ENCODE data around the gene SMAD6. TPM values are rescaled to one million over a fixed set of nuclear protein-coding genes. Genes with fewer than 3 reads are reported as not detected.

SMAD6 gene
- total RNA-seq (2014; rRNA removed), result 2.4 and 3.3 TPM in 2 replicates
- polyA plus RNA-seq (2012), result 1.5 TPM

DNA sequence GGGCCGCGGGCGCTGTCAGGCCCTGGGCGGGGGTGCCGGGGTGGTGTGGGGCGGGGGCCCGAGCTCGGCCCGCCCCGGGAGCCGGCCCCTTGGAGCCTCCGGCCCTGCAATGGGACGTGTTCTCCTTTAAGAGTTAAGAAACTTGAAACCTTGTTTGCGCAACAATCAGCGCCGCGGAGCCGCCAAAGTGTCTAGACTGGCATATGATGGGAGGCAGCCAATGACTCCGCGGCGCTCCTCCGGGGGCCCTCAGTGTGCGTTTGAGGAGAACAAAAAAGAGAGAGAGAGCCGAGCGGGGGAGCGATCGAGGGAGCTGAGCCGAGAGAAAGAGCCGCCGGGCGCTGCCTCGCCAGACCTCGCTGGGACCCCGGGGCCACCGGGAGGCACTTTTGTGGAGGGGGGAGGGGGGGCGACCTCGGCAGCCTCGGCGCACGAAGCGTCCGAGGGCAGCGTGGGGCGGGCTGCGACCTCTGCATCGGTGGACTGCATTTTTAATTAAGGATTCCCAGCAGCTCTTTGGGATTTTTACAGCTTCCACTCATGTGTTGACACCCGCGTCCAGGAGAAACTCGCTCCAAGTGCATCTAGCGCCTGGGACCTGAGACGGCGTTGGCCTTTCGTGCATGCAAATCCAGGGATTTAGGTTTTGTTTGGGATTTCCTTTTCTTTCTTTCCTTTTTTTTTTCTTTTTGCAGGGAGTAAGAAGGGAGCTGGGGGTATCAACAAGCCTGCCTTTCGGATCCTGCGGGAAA is at the start of gene SMAD6:
Gene SMAD6 (plus strand): TSS at position 202 of the 752 bp plus-strand sequence. CDS start 1,023 bp downstream, outside the sequence.
- DNase-seq (ENCODE audit: low read depth), result peak; percentile 97

DNA sequence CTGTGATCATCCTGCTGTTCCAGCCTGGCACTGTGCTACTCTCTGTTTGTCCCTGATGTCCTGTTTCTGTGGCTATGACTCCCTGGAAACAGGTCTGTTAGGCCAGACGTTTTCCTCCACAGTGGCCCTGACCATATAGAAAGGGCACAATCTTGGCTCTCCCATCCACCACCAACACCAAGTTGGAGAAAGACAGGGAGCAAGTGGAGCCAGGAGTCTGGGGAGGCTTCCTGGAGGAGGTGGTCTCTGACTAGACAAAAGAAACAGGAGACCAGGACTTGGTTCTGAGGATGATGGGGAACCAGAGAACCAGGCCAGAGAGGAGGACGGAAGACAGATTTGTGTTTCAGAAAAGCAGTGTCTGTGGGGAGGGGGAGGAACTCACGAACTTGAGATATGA is 49.2 kb upstream of the SMAD6 start:
- no peak for DNase-seq (ENCODE audit: low read depth)

DNA sequence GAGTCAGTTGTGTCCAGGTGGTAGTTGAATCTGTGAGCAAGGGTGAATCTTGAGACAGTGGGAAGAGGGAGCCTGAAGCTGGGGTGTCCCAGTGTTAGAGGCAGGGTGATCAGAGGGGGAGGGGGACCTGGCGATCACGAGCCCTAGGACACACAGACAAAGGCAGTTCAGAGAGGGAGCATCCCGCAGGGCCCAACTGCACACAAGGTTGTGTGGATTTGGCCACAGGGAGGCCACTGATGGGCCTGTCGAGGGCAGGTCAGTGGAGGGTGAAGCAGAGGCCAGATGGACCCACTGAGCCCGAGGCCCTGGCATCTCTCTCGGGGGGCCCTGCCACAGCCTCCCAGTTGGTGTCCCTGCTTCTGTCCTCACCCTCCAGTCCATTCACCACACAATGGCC is 48.6 kb upstream of the SMAD6 start:
- no peak for DNase-seq (ENCODE audit: low read depth)

DNA sequence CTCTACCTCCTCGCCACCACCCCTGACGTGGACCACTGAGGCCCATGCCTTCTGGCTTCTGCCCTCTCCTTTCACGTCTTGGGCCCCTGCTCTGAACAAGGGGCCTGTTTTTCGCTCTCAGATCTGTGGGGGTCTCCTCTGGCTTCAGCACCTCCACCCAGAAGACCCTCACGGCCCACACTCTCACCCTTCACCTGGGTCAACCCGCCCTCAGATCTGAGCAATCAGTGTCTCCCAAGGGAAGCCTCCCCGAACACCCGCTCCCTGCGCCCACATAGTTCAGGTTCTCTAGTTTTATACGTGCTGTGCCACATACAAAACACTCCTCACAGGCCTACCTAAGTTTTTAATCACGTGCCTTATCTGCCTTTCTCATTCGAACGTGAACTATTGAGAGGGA is 48.2 kb upstream of the SMAD6 start:
- DNase-seq (ENCODE audit: low read depth), result no peak

DNA sequence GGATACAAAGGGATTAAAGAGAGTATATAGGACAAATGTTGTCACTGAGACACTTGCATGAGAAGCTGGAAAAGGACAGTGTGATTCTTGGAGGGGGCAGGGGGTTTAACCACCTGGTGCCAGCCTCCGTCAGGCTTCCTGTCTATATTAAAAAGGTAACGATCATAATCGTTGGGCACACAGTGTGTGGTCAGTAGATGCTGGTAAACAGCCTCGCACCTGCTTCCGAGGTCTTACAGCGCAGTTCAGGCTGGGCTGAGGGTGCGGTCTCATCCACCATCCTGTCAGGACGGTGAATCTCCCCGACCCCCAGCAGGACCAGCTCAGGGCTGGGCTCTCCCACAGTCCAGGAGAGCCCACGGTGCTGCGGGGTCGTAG is 47.7 kb upstream of the SMAD6 start:
- DNase-seq (ENCODE audit: low read depth), result no peak

DNA sequence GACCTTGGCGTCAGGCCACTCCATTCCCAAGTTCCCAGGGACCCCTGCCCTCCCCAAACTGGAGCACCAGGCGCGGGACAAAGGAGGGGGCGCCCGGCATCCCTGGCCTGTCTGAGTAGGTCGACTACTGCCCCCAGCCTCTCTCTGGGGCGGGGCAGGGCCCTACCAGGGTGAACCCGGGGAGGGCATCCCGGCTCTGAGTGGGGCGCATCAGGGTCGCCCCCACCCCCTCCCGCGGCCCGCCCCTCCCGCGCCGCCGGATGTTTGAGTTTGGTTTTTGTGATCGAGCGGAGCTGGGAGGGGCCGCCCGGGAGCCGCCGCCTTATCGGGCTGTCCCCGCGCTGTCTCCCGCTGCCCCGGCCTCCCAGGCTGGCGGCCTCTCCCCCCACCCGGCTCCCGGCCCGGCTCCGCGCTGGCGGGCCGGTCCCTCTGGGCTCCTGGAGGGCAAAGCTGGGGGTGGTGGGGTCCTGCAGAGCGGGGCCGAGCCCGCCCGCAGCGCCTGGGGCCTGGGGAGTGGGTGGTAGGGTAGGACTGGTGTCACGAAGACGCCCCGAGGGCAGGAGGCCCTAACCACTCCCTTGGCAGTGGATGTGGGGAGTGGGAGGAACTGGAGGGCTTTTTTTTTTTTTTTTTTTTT is 47.2 kb upstream of the SMAD6 start:
- no peak for DNase-seq (ENCODE audit: low read depth)

DNA sequence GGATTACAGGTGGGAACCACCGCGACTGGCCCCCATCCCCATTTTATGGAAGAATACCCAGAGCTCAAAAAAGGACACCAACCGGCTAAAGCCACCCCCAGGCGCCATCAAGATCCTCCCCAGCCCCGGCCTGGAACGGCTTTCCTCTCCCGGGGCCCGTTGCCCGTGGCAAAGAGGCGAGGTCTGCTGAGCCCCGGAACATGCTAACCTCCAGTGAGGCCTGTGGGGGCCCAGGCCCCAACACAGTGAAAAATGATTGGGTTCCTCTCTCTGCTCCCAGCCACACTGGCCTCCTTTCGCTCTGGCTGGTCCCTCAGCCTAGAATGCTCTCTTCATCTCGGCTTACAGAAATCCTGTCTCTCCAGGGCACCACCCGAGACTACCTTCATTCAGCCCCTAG is 46.5 kb upstream of the SMAD6 start:
- no peak for DNase-seq (ENCODE audit: low read depth)

DNA sequence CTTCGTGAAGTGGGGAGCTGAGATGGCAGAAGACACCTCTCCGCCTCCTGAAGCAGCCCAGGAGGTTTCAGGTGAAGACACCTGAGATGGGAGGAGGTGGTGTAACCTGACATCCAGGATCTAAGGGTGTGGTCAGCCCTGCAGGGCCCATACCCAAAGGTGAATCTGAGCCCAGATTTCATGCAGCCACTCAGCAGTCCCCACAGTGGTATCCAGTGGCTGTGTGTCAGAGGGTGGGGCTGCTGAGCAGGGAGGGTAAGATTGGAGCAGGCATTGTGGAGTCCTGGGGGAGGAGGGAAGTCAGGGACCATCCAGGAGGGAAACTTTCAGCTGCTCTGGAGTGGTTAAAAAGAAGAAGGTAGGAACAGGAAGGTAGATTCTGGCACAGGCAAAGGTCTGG is 46.0 kb upstream of the SMAD6 start:
- no peak for DNase-seq (ENCODE audit: low read depth)

DNA sequence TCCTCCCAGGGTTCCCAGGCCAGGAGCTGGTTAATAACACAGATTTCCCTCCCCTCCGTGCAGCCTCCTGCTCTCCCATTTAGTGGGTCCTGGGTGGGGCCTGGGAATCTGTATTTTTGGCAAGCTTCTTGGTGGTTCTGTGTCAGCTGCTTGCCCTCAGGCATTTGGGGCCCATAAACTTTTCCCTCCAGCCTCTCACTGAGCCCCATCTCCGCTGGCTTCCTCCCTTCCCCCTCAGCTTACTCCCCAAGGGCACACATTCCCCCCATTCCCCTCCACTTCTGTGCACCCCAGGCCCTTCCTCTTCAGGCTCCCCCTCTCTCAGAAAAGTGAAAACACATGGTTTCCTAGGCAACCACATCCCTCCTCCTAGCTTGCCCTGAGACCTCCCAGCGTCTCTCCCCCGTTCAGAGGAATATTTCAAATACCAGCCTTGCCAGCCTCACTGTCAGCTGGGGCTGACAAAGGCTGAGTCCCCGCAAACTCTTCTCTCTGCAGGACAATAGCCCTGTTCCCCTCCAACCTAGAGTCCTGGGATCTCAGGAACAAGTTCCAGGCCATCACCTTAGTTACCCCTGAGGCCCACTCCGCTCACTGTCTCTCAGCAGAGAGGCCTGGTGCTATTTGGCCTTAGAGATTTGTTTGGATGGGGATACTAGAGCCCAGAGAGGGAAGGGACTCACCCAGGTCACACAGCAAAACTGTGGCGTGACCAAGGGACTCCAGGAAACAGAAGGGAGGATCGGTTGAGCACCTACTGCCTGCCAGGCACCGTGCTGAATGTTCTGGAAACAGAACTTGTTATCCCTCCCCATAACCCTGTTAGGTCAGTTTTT is 44.6 kb upstream of the SMAD6 start:
- DNase-seq (ENCODE audit: low read depth), result no peak

DNA sequence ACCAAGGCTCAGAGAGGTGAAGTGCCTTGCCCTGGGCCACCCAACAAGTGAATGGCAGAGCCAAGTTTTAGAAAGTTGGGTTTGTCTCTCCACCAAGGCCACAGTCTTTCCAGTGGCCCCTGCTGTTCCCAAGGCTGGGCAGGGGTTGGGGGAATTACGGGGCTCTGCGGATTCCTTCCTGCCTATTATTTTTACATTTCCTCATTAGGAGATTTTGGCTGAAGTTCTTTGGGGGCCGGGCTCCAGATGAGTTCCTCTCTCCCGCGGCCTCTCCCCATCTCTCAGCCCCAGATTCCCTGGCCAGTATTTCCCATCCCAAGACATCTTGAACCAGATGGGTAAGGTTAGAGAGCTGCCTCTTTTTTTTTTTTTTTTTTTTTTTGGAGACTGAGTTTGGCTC is 44.0 kb upstream of the SMAD6 start:
- DNase-seq (ENCODE audit: low read depth), result no peak

DNA sequence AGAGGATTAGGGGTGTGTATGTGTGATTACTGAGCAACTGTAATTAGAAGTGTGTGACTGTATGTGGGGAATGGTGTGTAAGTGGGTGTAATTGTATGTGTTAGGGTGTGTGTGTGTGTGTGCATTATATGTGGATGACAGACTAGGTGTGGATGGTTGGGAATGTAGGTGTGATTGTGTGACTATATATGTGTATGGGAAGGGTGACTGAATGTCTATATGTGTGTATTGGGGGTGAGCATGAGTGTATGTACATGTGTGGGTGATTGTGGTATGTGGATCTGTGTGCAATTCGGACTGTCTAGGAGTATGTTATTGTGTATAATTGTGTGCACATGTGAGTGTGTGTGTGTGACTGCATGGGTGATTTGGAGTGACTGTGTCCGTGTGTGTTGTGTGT is 43.2 kb upstream of the SMAD6 start:
- DNase-seq (ENCODE audit: low read depth), result no peak

DNA sequence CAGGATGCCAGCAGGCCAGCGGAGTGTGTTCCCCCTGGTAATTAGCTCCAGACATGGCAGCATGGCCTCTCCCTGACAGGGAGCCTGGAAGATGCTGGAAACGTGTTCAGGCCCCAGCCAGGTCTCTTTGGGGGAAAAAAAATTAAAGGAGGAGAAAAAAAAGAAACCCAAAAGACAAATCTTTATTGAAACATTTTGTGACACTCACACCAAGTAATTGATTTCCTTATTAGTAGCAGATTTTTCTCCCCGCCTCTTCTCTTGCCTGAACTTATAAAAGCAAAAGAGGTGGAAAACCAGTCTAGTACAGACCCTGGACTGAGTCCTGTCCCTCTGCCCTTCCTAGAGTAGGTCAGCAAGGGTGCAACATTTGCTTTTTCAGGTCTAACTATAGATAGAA is 42.7 kb upstream of the SMAD6 start:
- DNase-seq (ENCODE audit: low read depth), result no peak

DNA sequence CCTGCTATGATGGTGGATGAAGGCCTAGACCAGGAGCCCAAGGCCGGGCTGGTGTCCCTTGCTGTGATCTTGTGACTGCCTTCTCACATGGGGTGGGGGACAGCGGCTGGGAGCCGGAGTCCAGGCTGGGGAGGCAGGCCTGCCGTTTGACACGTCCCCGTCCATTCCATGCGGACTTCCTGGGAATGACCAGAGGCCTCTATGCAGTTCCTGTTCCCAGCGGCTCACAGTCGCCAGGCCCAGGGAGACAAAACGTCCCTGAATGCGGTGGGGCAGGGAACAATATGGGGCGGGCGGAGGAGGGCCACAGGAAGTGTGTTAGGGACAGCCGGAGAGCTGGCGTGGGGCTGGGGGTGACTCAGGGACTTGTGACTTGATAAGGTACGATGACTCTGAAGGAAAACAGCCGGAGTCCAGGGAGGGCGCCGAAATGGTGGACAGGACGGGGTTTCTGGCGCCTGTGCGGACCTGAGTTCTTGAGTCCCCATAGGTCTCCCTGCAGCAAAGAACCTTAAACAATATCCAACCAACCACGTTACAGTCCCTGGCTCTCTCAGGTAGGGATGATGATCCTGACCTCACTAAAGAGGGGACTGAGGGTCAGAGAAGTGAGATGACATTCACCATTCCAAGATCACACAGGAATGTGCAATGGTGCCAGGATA is 40.5 kb upstream of the SMAD6 start:
- DNase-seq (ENCODE audit: low read depth), result no peak

DNA sequence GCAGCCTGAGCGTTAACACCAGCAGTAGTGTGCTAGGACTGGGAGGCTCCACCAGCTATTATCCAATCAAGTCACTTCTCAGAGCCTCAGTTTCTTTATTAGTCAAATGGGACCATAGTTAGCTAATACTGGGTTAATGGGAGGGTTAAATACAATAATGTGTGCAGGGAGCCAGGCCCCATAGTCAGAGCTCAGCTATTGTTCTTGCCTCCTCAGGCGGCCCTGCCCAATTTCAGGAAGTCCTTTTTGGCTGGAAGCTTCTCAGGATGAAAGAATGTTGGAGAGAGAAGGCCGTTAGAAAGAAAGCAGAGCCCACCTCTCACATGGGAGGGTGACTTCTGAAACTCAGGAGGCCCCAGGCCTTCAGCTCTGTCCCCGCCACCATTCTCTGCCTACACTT is 39.5 kb upstream of the SMAD6 start:
- no peak for DNase-seq (ENCODE audit: low read depth)

DNA sequence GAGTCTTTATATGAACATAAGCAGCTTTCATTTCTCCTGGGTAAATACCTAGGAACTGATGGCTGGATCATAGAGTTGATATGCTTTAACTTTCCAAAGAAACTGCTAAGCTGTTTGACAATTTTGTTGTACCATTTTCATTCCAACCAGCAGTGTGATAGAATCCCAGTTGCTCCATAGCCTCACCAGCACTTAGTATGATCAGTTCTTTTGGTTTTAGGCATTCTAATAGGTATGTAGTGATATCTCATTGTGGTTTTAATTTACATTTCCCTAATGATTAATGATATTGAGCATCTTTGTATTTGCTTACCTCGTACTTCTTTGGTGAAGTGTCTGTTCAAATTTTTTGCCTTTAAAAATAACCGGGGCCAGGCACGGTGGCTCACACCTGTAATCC is 38.4 kb upstream of the SMAD6 start:
- no peak for DNase-seq (ENCODE audit: low read depth)

DNA sequence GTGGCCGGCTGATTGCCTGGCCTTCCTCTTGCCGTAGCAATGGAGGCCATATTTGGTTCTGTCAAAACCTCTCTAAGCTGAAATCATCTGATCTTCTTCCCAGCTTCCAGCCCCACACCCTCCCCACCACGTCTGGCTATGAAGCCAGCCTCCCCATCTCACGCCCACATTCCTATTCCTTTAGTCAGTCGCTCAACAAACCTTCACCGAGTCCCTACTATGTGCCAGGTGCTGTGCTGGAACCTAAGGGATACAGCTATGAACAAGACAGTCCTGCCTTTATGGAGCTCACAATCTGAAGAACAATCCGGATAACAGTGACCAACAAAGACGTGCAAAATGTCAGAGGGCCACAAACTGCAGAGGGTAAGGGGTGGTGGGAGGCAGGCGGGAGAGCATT is 31.9 kb upstream of the SMAD6 start:
- no peak for DNase-seq (ENCODE audit: low read depth)

DNA sequence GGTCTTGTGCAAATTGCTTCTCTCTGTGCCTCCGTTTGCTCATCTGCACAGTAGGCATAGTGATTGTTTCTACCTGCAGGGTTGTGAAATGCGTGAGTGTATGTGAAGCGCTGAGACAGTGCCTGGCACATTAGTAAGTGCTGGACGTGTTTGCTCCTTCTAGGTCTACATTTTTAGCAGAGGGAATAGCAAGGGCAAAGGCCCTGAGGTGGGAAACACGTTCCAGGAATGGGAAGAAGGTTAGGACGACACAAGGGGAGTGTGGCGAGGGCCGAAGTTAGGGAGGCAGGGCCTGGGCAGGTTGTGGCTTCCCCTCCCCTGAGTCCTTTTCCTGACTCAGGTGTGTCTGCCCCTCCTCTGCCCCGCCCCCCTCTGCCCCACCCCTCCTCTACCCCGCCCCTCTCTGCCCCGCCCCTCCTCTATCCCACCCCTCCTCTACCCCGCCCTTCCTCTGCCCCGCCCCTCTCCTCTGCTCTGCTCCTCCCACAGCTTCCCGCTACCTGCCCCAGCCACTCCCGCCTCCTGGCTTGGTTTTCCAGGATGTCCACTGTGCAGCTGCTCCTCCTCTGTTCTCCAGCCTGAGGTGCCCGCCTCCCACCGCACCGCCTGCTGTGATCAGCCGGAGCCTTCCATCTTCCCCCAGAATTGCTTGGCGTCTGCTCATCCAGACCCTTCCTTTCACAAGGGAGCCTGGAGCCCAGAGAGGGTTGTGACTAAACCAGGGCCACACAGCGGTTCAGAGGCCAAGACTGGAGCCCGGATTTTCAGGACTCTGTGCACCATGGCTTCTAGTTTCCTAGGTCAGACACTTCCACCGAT is 31.1 kb upstream of the SMAD6 start:
- no peak for DNase-seq (ENCODE audit: low read depth)

DNA sequence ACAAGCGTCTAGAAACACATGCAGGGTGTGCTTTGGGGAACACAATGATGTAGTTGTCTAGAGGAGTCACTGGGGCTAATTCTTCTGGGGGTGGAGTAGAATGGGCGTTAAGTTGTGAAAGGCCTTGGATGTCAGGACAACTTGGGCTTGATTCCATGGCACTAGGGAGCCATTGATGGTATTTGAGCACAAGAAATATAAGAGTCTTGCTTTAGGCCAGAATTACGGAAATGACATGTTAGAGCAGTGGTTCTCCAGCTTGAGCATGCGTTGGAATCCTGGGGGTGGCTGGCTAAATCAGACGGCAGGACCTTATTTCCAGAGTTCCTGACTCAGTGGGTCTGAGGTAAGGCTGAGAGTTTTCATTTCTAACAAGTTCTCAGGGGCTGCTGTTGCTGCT is 29.2 kb upstream of the SMAD6 start:
- DNase-seq (ENCODE audit: low read depth), result no peak

DNA sequence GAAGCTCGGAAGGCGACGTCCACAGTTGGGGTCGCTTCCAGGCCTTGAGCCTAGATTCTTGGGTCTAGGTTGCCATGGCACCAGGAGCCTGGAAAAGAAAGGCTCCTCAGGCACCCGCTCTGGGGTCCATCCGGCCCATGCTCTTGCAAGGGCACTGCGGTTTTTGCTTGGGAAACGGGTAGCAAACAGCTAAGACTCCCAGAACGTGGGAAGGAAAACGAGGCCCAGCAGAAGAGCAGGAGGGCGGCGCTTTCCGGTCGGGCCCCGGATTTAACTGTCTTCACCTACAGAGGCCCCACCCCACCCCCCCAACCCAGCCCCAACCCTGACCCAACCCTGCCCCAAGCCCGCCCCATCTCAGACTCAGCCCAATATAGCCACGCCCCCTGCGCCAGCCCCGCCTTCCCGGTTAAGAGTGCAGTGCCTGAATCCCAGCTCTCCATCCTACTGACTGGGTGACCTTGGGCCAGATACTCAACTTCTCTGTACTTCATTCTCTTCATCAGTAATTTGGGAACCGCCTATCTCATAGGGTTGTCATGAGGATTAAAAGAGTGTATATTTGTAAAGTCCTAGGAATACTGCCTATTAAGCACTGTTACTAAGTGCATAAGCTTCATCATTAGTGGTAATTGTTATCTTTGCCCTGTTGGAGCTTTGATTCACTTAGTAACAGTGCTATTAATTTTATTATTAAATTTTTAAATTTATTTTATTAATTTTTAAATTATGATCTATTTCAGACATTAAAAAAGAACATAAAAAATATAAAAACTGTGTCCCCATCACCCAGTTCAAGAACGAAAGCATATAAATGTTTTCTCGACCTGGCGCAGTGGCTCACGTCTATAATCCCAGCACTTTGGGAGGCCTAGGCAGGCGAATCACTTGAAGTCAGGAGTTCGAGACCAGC is 28.4 kb upstream of the SMAD6 start:
- DNase-seq (ENCODE audit: low read depth), result no peak

DNA sequence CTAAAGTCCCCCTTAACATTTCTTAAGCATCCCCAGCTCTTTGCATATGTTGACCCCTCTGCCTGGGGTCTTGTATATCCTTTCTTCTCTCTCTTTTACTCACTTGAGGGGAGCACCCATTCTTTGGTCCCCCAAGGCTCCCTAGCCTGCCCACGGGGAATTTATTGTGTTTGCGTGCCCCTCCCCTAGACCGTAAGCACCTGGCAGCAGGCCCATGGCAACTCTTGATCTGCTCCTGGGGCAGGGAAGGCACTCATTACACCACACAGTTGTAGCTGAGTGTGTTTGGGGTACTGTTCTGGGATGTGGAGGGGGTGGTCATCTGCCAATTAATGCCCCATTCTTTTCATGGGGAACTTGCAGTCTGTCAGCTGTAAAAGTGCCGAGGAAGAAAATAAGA is 27.3 kb upstream of the SMAD6 start:
- no peak for DNase-seq (ENCODE audit: low read depth)
